Liver (tissue), 9 donors: Measurements from ENCODE around the gene DDB1. TPM values are rescaled to one million over a fixed set of nuclear protein-coding genes. Genes with fewer than 3 reads are reported as not detected.

Experiments used
- DNase-seq: peaks from one replicate; pipeline ENCODE4 v3.0.0-alpha.2; 2017; ENCODE audit warnings: low spot score
- H3K27ac ChIP-seq, 2 donors: one replicate each; pipeline ENCODE4 v1.7.0; 2013; ENCODE audit warnings: inconsistent platforms in 2 of 2, low read length in 2 of 2, control low read depth in 1 of 2, low read depth in 1 of 2, mild to moderate bottlenecking in 1 of 2
- H3K27me3 ChIP-seq, 4 donors: one replicate each; pipeline versions ENCODE4 v1.6.1 to v1.7.0; 2013; ENCODE audit warnings: low read length in 3 of 4, inconsistent platforms in 1 of 4, mild to moderate bottlenecking in 1 of 4, moderate library complexity in 1 of 4; ENCODE audit not compliant: control insufficient read depth in 4 of 4, insufficient read depth in 4 of 4
- H3K36me3 ChIP-seq, 4 donors: one replicate each; pipeline versions ENCODE4 v1.6.1 to v1.7.0; 2013; ENCODE audit warnings: low read length in 3 of 4, mild to moderate bottlenecking in 3 of 4, low read depth in 1 of 4, moderate library complexity in 1 of 4; ENCODE audit not compliant: control insufficient read depth in 4 of 4, insufficient read depth in 3 of 4
- H3K4me1 ChIP-seq, 4 donors: one replicate each; pipeline versions ENCODE4 v1.6.1 to v1.7.0; 2013; ENCODE audit warnings: low read length in 3 of 4, mild to moderate bottlenecking in 3 of 4, moderate library complexity in 1 of 4; ENCODE audit not compliant: control insufficient read depth in 4 of 4, insufficient read depth in 4 of 4
- H3K4me3 ChIP-seq, 3 donors: one replicate each; pipeline versions ENCODE4 v1.6.1 to v1.7.0; 2013; ENCODE audit warnings: low read length in 3 of 3, control low read depth in 1 of 3, low read depth in 1 of 3, mild to moderate bottlenecking in 1 of 3
- H3K9ac ChIP-seq, 2 donors: one replicate each; pipeline ENCODE4 v1.7.0; 2013; ENCODE audit warnings: low read length in 2 of 2, mild to moderate bottlenecking in 2 of 2, moderate library complexity in 2 of 2, control low read depth in 1 of 2, low read depth in 1 of 2
- H3K9me3 ChIP-seq, 4 donors: one replicate each; pipeline versions ENCODE4 v1.6.1 to v1.7.0; 2013; ENCODE audit warnings: low read length in 3 of 4; ENCODE audit not compliant: control insufficient read depth in 4 of 4
- EGR1 ChIP-seq, 2 donors: IDR thresholded peaks; 2 replicates each; pipeline ENCODE4 v1.6.1; 2016 to 2018; ENCODE audit warnings: antibody characterized with exemption in 2 of 2, low read depth in 2 of 2
- FOXA1 ChIP-seq: IDR thresholded peaks from 2 replicates; pipeline ENCODE4 v1.6.1; 2016; ENCODE audit warnings: antibody characterized with exemption
- FOXA2 ChIP-seq: IDR thresholded peaks from 2 replicates; pipeline ENCODE4 v1.6.1; 2016; ENCODE audit warnings: antibody characterized with exemption
- HNF4A ChIP-seq, 2 donors: conservative IDR thresholded peaks; 2 replicates each; pipeline ENCODE4 v1.6.1; 2016; ENCODE audit warnings: antibody characterized with exemption in 2 of 2, mild to moderate bottlenecking in 2 of 2
- HNF4G ChIP-seq: IDR thresholded peaks from 2 replicates; pipeline ENCODE4 v1.6.1; 2016; ENCODE audit warnings: antibody characterized with exemption
- NR2F2 ChIP-seq: IDR thresholded peaks from 2 replicates; pipeline ENCODE4 v1.6.1; 2016; ENCODE audit warnings: antibody characterized with exemption
- RAD21 ChIP-seq, 2 donors: IDR thresholded peaks; 2 replicates each; pipeline ENCODE4 v1.6.1; 2016; ENCODE audit warnings: antibody characterized with exemption in 2 of 2, mild to moderate bottlenecking in 2 of 2
- SP1 ChIP-seq: IDR thresholded peaks from 2 replicates; pipeline ENCODE4 v1.6.1; 2018; ENCODE audit warnings: antibody characterized with exemption, mild to moderate bottlenecking
- TAF1 ChIP-seq: conservative IDR thresholded peaks from 2 replicates; pipeline ENCODE4 v1.6.1; 2016; ENCODE audit warnings: antibody characterized with exemption, mild to moderate bottlenecking
- YY1 ChIP-seq: IDR thresholded peaks from 2 replicates; pipeline ENCODE4 v1.6.1; 2016; ENCODE audit warnings: antibody characterized with exemption, mild to moderate bottlenecking
- WGBS: extraction: QIAGEN DNeasy Blood & Tissue Kit; methylation state at CpG from one replicate; pipeline ENCODE4 v1.1.7; 2013; 5-methylcytosine and 5-hydroxymethylcytosine counted together
- polyA plus RNA-seq, 2 donors: library from polyadenylated mRNA; stranded (reverse) in 1 of 2; unstranded in 1 of 2; fragments of 200-250 nt in 1 of 2; fragments of >200 nt in 1 of 2; fragmentation: Nextera tagmentation in 1 of 2; extraction: Ambion mirVana in 1 of 2; gene quantifications; one replicate each; pipeline versions ENCODE4 v1.2.1 to v1.2.3, GENCODE V29; 2013 to 2015
- total RNA-seq, 2 donors: library from RNA; depleted of rRNA; stranded (reverse); fragments of >200 nt; gene quantifications; one replicate each; pipeline ENCODE4 v1.2.3, GENCODE V29; 2014
- TF ChIP-seq, protein P1 (sequence below): IDR thresholded peaks from 2 replicates; pipeline ENCODE4 v1.6.1; 2016; ENCODE audit warnings: antibody characterized with exemption, mild to moderate bottlenecking
- TF ChIP-seq, protein P2 (sequence below): IDR thresholded peaks from 2 replicates; pipeline ENCODE4 v1.6.1; 2016; ENCODE audit warnings: antibody characterized with exemption
- donor health status: healthy.
- donor health status: healthy.
- donor health status: healthy.
- donor health status: healthy.
- donor health status: healthy.

DDB1 gene
- total and polyA plus RNA-seq, 4 donors = 37.5 to 146 (median 88.9) TPM

GRCh38 chr11:61325649-61326414, 7.1 kb downstream of the DDB1 start (continued):
- TF ChIP-seq, protein P1, sequence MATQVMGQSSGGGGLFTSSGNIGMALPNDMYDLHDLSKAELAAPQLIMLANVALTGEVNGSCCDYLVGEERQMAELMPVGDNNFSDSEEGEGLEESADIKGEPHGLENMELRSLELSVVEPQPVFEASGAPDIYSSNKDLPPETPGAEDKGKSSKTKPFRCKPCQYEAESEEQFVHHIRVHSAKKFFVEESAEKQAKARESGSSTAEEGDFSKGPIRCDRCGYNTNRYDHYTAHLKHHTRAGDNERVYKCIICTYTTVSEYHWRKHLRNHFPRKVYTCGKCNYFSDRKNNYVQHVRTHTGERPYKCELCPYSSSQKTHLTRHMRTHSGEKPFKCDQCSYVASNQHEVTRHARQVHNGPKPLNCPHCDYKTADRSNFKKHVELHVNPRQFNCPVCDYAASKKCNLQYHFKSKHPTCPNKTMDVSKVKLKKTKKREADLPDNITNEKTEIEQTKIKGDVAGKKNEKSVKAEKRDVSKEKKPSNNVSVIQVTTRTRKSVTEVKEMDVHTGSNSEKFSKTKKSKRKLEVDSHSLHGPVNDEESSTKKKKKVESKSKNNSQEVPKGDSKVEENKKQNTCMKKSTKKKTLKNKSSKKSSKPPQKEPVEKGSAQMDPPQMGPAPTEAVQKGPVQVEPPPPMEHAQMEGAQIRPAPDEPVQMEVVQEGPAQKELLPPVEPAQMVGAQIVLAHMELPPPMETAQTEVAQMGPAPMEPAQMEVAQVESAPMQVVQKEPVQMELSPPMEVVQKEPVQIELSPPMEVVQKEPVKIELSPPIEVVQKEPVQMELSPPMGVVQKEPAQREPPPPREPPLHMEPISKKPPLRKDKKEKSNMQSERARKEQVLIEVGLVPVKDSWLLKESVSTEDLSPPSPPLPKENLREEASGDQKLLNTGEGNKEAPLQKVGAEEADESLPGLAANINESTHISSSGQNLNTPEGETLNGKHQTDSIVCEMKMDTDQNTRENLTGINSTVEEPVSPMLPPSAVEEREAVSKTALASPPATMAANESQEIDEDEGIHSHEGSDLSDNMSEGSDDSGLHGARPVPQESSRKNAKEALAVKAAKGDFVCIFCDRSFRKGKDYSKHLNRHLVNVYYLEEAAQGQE = no peak
- TF ChIP-seq YY1 (no peak), RAD21 (IDR thresholded peaks at IDR 0.05) (no peak)

DNA sequence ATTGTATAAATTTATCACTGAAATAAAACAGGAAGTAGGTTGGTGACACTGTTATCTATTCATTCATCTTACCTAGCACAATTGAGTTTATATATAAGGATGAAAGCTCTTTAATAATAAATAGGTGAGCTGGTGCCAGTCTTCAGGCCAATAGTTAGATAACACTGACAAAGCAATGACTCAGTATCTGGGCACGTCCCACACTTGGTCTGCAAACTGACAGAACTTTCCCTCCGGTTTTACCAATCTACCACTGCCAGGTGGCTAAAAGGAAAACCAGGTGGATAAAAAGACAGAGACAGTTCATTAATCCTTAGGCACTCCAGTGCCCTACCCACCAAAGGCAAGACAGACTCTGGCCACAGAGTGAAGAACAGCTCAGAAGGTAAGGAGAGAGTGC, 17.6 kb downstream of the DDB1 start:
- WGBS = 85% methylated on average over 2 of the region's 2 CpGs
- Histone ChIP-seq H3K4me1 (no peaks in the 10 kb centered on the region), H3K9me3 (no peaks in the 10 kb centered on the region), H3K36me3 (peaks cover 19 to 73% (median 68%) of the 10 kb centered on the region in 4 donors), H3K9ac (no peak overlapping the region), H3K27me3 (no peaks in the 10 kb centered on the region), H3K4me3 (no peak overlapping the region), H3K27ac (no peak overlapping the region)
- DNase-seq = no peak
- no peak for TF ChIP-seq HNF4G
- TF ChIP-seq, protein P2, sequence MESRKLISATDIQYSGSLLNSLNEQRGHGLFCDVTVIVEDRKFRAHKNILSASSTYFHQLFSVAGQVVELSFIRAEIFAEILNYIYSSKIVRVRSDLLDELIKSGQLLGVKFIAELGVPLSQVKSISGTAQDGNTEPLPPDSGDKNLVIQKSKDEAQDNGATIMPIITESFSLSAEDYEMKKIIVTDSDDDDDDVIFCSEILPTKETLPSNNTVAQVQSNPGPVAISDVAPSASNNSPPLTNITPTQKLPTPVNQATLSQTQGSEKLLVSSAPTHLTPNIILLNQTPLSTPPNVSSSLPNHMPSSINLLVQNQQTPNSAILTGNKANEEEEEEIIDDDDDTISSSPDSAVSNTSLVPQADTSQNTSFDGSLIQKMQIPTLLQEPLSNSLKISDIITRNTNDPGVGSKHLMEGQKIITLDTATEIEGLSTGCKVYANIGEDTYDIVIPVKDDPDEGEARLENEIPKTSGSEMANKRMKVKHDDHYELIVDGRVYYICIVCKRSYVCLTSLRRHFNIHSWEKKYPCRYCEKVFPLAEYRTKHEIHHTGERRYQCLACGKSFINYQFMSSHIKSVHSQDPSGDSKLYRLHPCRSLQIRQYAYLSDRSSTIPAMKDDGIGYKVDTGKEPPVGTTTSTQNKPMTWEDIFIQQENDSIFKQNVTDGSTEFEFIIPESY = no peak
- no peak for TF ChIP-seq FOXA1
- TF ChIP-seq HNF4A (conservative IDR thresholded peaks at IDR 0.05) = no peak
- TF ChIP-seq NR2F2 = no peak

GRCh38 chr11:61310749-61311148, 22.2 kb downstream of the DDB1 start:
- 96% methylated on average over 8 of the region's 8 CpGs for WGBS
- Histone ChIP-seq H3K36me3 (peaks cover 29 to 92% (median 85%) of the 10 kb centered on the region in 4 donors), H3K4me3 (no peak overlapping the region), H3K27me3 (no peaks in the 10 kb centered on the region), H3K4me1 (no peaks in the 10 kb centered on the region), H3K27ac (no peak overlapping the region), H3K9me3 (no peaks in the 10 kb centered on the region), H3K9ac (no peak overlapping the region)
- DNase-seq = no peak
- TF ChIP-seq SP1 (no peak), EGR1 (IDR thresholded peaks at IDR 0.05; ENCODE audit: low read depth in 2 of 2) (no peak), TAF1 (no peak), FOXA2 (no peak)
